GM19468 (cell line): ENCODE measurements around the gene GBE1.
A peak's percentile ranks its signal among the peaks of the same experiment; 100 is the strongest.
"Not testable (repeated sequence)": the region's sequence is repeated elsewhere in the genome, so short reads cannot be mapped to it uniquely, and the experiment has no call there.

Experiments used
- ATAC-seq: cut with Tn5 transposase; IDR thresholded peaks from one replicate; pipeline ENCODE4 v1.9.1; 2021; ENCODE audit warnings: mild to moderate bottlenecking, moderate library complexity, moderate number of reproducible peaks; ENCODE audit not compliant: unreplicated experiment; ENCODE audit errors: extremely low read depth

GBE1 gene

DNA sequence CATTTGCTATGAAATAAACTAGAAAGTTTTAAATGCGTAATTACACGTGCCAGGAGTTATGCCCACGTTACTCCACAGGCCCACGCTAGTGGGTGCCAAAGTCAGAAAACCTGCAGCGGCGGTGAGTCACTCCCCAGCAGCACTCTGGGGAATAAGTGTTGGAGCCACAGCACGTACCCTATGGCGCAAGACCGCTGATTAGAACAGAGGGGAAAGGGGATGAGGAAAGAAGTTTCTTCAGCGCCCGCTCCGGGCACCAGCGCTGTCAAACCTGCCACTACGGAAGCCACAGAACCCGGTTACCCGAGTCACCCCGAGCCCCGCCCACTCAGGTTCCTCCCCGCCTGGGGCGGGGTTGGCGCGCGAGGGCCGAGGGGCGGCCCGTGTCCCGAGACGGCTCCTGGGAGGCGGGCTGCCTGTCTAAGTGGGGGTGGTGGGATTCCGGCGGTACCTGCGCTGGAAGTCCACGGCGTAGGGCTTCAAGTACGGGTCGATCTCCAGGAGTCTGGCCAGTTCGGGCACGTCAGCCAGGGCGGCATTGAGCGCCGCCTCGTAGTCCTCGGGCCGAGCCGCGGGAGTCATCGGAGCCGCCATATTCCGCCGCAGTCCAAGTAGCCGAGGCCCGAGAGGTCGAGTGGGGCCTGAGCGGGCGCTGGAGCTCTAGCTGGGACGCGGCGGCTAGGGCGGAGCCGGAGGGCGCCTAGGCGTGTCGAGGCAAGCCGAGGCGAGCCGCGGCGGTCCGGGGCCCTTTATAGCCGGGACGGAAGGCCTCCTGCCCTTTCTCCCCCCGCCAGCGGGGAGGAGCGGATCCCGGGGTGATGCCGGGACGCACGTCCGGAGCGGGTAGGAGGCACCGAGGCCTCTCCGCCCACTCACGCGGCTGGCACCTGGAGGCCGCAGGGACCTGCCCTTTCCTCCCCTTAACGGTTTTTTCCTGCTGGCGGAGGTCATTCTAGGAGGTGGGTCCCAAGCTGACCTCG, at the start of gene GBE1:
TSS of gene GBE1 (minus strand) at position 722 of the 980 bp plus-strand sequence. CDS start at position 594, 128 bp downstream.
- ATAC-seq: peak; percentile 79

- ATAC-seq: no peak
Measured at GRCh38 chr3:81808900-81809299, 47.5 kb upstream of the GBE1 start.

DNA sequence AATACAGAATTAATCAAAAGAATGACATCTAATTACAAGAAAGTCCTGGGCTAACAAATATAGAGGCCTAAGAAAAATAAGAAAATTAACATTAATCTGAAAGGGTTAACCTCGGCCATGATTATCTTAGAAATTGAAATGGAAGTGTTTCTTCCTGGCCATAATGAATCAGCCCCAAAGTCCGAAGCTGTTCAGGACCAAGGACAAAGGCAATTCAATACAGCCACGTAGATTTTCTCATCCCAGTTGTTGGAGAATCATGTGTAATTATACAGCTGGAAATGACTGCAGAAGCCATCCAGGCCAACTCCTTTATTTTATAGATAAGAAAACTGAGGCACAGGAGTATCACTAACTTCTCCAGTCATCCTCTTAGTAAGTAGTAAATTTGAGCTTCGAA, 38.0 kb upstream of the GBE1 start:
- no peak for ATAC-seq

DNA sequence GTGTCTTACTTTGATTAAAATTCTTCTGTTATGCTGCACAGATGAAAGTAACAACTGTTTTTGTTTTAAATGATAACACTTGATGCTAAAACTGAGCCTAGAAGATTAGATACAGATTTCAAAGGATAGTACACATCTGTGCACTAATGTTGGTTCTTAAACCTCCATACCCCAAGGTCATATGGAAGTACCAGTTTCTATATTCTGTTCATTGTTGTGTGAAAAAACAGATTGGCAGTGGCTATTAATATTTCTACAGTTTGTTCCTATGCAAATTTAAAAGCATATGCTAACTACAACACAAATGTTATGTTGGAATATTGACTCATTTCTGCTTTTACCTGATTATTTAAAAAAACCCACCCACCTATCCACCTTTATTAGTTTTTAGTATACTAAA, 32.0 kb upstream of the GBE1 start:
- no peak for ATAC-seq

DNA sequence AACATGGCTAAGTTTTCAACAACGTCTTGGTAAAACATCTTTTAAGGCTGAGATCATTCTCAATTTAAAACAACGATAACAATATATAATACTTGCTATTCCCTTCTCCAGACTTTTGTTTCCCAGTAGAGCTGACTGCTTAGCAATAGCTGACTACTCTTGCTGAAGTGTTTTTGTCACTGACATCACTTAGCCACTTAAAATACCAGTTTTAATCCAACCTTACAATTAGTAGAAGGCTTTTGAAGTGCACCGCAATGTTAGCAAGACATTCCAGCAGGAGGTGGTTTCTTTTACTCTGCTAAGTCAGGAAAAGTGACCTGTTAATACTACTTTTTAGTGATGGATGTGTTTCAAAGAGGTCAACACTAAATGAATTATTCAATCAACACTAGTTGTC, 28.7 kb upstream of the GBE1 start:
- ATAC-seq: no peak

DNA sequence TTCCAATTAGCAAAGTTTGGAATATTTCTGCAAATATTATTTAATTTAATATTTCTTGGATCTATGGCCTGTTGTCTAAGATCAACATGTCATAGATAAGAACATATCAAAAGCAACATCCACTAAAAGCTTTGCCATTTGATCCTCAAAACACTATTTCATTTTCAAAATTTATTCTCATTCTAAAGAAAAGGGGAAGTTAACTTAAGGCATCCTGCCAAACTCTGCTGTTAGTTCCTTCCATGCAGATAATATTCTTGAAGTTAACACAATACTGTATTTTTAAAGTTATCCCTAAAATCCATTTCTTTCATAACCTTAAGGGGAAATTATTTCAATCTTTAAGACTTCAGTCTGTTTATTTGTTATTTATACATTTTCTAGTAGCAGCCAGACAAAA, 28.2 kb upstream of the GBE1 start:
- no peak for ATAC-seq

- peak; percentile 27 for ATAC-seq
Measured at GRCh38 chr3:81788610-81789009, 27.2 kb upstream of the GBE1 start.

GRCh38 chr3:81788044-81788443, 26.6 kb upstream of the GBE1 start:
- ATAC-seq: no peak

- ATAC-seq: no peak
Measured at GRCh38 chr3:81782585-81782984, 21.1 kb upstream of the GBE1 start.

DNA sequence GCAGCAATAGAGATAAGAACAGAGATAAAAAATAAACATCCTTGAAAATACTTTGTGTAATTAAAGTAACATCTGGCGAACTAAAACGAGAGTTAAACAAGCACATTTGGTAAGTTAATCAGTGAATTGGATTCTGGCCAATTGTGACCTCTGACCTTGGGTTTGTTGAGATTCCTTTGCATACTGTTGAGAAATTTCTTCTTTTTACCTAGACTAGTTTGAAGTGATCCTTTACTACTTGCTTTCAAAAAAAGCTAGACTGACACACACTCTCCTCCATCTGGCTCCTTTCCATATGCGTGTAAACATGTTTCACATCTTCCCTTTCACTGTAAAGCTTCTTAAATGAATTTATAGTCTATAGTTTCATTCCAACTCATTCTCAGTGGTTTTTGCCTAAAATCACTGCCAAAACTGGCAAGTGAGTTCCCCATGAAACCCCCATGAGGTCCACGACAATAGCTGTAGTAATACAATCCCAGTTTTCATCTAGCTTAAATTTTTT, 17.3 kb upstream of the GBE1 start:
- peak; percentile 26 for ATAC-seq

- ATAC-seq: no peak
Measured at GRCh38 chr3:81776643-81777042, 15.2 kb upstream of the GBE1 start.

DNA sequence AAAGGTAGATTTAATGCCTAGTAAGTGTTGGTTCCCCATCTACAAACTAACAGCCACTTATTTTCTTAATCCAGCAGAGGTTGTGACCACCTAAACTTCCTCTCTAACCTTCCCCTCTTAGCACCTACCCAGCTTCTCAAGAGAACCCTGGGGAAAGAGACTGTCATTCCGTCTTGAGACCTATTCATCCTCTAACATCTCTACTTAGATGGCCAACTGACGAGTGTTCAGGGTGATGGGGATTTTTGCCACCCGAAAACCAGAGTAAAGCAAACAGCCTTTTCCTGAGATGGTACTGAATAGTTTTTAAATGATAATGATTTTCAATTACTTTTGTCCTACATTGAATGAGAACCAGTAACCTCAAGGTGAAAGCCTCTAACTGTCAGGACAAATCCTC, 9.3 kb upstream of the GBE1 start:
- no peak for ATAC-seq

GRCh38 chr3:81769299-81769698, 7.9 kb upstream of the GBE1 start:
- no peak for ATAC-seq

DNA sequence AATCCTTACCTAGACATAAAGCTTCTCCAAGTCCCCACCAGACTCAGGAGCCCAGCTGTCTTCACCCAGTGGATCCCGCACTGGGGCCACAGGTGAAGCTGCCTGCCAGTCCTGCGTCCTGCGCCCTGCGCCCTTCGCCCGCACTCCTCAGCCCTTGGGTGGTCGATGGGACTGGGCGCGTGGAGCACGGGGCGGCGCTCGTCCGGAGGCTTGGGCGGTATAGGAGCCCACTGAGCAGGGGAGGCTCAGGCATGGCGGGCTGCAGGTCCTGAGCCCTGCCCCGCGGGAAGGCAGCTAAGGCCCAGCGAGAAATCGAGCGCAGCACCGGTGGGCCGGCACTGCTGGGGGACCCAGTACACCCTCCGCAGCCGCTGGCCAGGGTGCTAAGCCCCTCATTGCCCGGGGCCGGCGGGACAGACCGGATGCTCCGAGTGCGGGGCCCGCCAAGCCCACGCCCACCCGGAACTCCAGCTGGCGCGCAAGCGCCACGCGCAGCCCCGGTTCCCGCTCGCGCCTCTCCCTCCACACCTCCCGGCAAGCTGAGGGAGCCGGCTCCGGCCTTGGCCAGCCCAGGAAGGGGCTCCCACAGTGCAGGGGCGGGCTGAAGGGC, 5.9 kb upstream of the GBE1 start:
- ATAC-seq: not testable (repeated sequence)

GRCh38 chr3:81765400-81765799, 4.0 kb upstream of the GBE1 start:
- ATAC-seq: no peak

GRCh38 chr3:81764665-81765064, 3.2 kb upstream of the GBE1 start:
- no peak for ATAC-seq

DNA sequence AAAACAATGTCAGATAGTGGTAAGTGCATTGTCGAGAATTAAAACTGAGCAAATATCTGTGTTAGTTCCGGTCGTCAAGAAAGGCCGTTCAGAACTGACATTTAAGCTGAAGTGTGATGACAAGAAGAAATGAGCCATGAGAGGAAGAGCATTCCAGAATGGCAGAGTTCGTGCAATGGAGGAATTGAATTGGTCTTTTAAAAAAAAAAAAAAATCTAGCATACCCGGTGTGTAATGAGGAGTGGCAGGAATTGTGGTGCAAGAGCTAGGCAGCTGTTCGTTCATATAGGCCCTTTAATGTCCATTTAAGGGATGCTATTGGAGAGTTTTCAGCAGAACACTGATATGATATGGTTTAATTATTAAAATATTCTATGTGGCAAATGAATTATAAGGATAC, 2.6 kb upstream of the GBE1 start:
- no peak for ATAC-seq

DNA sequence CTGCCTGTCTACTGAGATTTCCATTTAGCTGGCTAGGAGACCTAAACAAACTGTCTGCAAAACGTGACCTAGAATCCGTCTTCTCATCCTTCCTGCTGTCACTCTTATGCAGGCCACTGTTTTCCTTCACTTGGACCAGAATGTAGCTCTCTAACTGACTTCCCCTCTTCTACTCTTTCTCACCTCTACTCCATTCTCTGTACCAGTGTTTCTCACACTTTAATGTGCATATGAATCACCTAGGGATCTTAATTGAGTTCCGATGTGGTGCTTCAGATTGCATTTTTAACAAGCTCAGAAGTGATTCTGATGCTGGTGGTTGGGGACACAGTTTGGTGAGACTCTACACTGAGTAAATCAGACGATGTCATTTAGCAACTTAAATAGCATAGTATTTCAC, 1.6 kb upstream of the GBE1 start:
- ATAC-seq: no peak

DNA sequence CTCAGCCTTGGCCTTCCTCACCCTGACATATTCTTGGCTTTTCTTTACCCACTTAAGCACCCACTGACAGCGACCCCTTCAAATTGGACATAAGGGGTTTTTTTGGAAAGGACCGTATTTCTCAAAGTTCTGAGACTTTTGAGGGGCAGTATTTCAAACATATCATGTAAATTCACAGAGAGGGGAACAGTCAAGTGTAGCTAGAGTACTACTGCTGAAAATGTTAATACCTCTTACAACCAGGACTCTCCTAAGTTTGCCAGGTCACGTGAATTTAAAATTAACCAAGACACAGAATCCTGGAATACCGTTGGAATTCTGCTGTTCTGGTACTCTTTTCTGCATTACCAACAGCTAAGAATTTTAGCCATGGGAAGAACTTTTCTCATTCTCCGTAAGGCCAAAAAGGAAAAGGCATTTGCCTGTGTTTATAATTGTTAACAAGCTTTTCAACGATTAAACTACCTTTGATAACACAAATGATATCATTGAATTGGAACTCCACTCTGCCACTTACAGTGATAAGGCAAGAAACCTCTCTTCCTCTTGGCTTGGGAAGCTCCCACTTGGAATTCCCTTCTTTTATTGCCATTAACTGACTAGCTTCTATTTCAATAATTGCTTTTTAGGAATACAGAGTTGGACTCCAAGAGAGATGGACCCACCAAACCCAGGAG, 597 bp upstream of the GBE1 start:
- ATAC-seq: no peak

DNA sequence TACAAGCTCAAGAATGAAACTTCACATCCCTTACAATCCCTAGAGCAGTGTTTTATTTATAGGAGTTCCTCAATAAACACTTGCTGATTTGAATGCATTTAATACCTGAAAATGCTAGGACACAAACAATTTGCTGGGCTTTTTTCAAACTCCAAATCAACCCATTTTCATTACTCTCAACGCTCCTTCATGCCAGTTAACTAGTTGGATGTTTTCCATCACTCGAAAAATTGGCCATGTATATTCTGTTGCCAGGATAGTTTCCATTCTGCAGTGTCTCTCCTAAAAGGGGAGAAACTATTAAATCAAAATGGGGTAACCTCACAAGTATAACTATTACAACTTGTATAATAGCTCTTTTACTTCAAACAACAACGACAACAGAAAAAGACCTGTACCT, 1.2 kb downstream of the GBE1 start:
- ATAC-seq: no peak

DNA sequence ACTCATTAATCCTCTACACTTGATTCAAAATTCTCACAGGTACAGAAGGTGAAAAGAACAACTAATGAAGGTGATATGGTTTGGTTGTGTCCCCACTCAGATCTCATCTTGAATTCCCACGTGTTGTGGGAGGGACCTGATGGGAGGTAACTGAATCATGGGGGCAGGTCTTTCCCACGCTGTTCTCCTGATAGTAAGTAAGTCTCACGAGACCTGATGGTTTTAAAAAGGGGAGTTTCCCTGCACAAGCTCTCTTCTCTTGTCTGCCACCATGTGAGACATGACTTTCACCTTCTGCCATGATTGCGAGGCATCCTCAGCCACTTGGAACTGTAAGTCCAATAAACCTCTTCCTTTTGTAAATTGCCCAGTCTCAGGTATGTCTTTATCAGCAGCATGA, 2.7 kb downstream of the GBE1 start:
- not testable (repeated sequence) for ATAC-seq
